ENCODE data around the gene GALNT18. TPM values are rescaled to one million over a fixed set of nuclear protein-coding genes. Genes with fewer than 3 reads are reported as not detected.

Gene GALNT18
- total RNA-seq, 1 experiment from 2014 or later = 1.7 TPM

DNA sequence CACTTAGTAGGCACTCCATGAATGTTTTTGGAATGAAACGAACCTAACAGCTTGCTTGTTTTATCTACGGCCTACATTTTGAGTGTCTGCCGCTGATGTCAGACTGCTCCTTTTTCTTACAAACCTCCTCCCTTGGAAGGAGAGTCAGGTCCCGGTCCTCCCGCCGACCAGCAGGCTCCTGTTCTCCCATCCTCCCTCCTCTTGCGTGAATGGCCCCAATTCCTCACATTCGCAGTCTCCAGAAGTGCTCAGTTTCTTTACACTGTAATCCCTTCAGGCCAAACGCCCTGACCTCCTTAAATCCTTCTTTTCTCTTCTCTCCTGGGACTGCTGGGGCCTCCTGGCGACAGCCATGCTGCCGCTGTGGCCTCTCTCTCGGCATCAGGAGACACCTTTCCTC lies 186.2 kb downstream of the GALNT18 start:
- Histone ChIP-seq H3K4ac (ENCODE audit: low read depth, low read length) (no peak overlapping the region), H2BK20ac (ENCODE audit: low read depth, low read length, poor library complexity, severe bottlenecking) (no peak overlapping the region), H3K56ac (ENCODE audit: insufficient read length, low read depth, low read length) (no peak overlapping the region), H2BK12ac (ENCODE audit: insufficient read length, low read depth, low read length) (no peak overlapping the region), H3K4me1 (ENCODE audit: insufficient read depth, low read length) (no peaks in the 10 kb centered on the region; the same call in 1 of the 2 replicates), H3K4me2 (ENCODE audit: insufficient read depth, insufficient read length, low read length) (no peak overlapping the region), H2BK15ac (ENCODE audit: low read depth, low read length) (no peak overlapping the region), H4K91ac (ENCODE audit: insufficient read length, low read depth, low read length) (no peak overlapping the region), H3K14ac (ENCODE audit: insufficient read depth, low read length) (no peak overlapping the region; the same call in 1 of the 2 replicates), H3K79me1 (ENCODE audit: insufficient read depth, low read depth, low read length, poor library complexity, severe bottlenecking) (no peaks in the 10 kb centered on the region), H3K27ac (ENCODE audit: insufficient read length, low read depth, low read length) (no peak overlapping the region), H4K8ac (replicated peaks; ENCODE audit: insufficient read length, low read depth, low read length) (no peak overlapping the region), H3T11ph (ENCODE audit: low read length) (no peak overlapping the region), H2BK5ac (ENCODE audit: insufficient read length, low read length) (no peak overlapping the region), H2BK120ac (ENCODE audit: low read depth, low read length, poor library complexity, severe bottlenecking) (no peak overlapping the region), H4K5ac (ENCODE audit: insufficient read length, low read depth, low read length) (no peak overlapping the region), H2AFZ (ENCODE audit: low read length) (no peak overlapping the region), H4K20me1 (ENCODE audit: control insufficient read depth, insufficient read depth, insufficient read length) (no peaks in the 10 kb centered on the region), H3K27me3 (ENCODE audit: insufficient read depth, low read length) (no peaks in the 10 kb centered on the region), H3K23ac (ENCODE audit: insufficient read length, low read depth, low read length) (no peak overlapping the region), H3K23me2 (ENCODE audit: insufficient read length, low read depth, low read length, poor library complexity, severe bottlenecking) (no peaks in the 10 kb centered on the region), H3K18ac (ENCODE audit: insufficient read length, low read depth, low read length) (no peak overlapping the region), H2AK5ac (ENCODE audit: insufficient read length, low read length) (no peak overlapping the region), H3K79me2 (ENCODE audit: insufficient read depth, low read length) (no peaks in the 10 kb centered on the region), H3K9ac (ENCODE audit: extremely low read depth, insufficient read length, low read length) (no peak overlapping the region), H3K9me3 (ENCODE audit: control insufficient read depth, low read depth, low read length) (no peaks in the 10 kb centered on the region)
- H3K9me3 Mint-ChIP-seq = no peaks in the 10 kb centered on the region
- peak overlapping the region in 1 of 3 experiments; percentile 89; a peak in 3 of 7 replicates for H3K27ac Mint-ChIP-seq
- H3K4me1 Mint-ChIP-seq = peaks cover 12 to 22% of the 10 kb centered on the region in 2 experiments
- H3K36me3 Mint-ChIP-seq (ENCODE audit: insufficient read depth in 1 of 3, low read depth in 3 of 3) = no peaks in the 10 kb centered on the region; a peak in 1 of 7 replicates
- TF ChIP-seq, protein P1, sequence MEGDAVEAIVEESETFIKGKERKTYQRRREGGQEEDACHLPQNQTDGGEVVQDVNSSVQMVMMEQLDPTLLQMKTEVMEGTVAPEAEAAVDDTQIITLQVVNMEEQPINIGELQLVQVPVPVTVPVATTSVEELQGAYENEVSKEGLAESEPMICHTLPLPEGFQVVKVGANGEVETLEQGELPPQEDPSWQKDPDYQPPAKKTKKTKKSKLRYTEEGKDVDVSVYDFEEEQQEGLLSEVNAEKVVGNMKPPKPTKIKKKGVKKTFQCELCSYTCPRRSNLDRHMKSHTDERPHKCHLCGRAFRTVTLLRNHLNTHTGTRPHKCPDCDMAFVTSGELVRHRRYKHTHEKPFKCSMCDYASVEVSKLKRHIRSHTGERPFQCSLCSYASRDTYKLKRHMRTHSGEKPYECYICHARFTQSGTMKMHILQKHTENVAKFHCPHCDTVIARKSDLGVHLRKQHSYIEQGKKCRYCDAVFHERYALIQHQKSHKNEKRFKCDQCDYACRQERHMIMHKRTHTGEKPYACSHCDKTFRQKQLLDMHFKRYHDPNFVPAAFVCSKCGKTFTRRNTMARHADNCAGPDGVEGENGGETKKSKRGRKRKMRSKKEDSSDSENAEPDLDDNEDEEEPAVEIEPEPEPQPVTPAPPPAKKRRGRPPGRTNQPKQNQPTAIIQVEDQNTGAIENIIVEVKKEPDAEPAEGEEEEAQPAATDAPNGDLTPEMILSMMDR (conservative IDR thresholded peaks at IDR 0.05) = no peak
- no peak overlapping the region for H3K4me3 Mint-ChIP-seq
- H3K27me3 Mint-ChIP-seq (ENCODE audit: low read depth) = peaks cover 3% of the 10 kb centered on the region; the same call in 1 of the 2 replicates
- WGBS (ENCODE audit: extremely low coverage, insufficient read length, low lambda C conversion rate) = no CpG with 5 or more reads among the region's 12 CpGs
- no peak for DNase-seq
